B cell (primary cell): ENCODE data around the gene C20orf173. TPM values are rescaled to one million over a fixed set of nuclear protein-coding genes. Genes with fewer than 3 reads are reported as not detected.

ENCODE experiments used
- ATAC-seq: fragments of 200-7000 bp; cut with Tn5 transposase; one replicate; pipeline ENCODE4 v1.10.0; 2021; ENCODE audit warnings: low read depth, mild to moderate bottlenecking, moderate number of reproducible peaks, moderate library complexity
- CTCF ChIA-PET: fragments of 350-600 bp; sonication (Branson Sonifier 250); formaldehyde crosslinking; loops from one replicate; lab custom pipeline; 2021; ENCODE audit warnings: antibody characterized with exemption, inconsistent platforms; lab: Charles Lee
- POLR2A ChIA-PET: fragments of 350-600 bp; sonication (Branson Sonifier 250); formaldehyde crosslinking; loops from one replicate; lab custom pipeline; 2021; ENCODE audit warnings: antibody characterized with exemption; lab: Charles Lee
- DNase-seq: peaks from one replicate; pipeline ENCODE4 v3.0.0; 2013
- H2AFZ ChIP-seq: 2 replicates; pipeline ENCODE4 v1.6.1; 2012; ENCODE audit warnings: mild to moderate bottlenecking, low read depth, low read length; ENCODE audit not compliant: insufficient read depth, poor library complexity, severe bottlenecking
- H3K27ac ChIP-seq, 2 donors: 1 replicate in 1 of 2; 2 replicates in 1 of 2; pipeline ENCODE4 v1.5.1; 2012 to 2013; ENCODE audit warnings: low read length in 2 of 2, mild to moderate bottlenecking in 2 of 2, moderate library complexity in 1 of 2
- H3K27me3 ChIP-seq, 4 experiments: fragments of 200-600 bp in 1 of 4; sonication (generic) in 1 of 4; replicated peaks in 1 of 4; 1 replicate in 2 of 4; 2 replicates in 2 of 4; pipeline versions ENCODE4 v1.6.1 to v1.7.0; 2013 to 2016; ENCODE audit warnings: low read length in 3 of 4, mild to moderate bottlenecking in 2 of 4, mixed read lengths in 1 of 4, moderate library complexity in 1 of 4; ENCODE audit not compliant: insufficient read depth in 4 of 4, control insufficient read depth in 3 of 4; ENCODE audit errors: control extremely low read depth in 1 of 4
- H3K36me3 ChIP-seq, 2 experiments: replicated peaks in 1 of 2; 1 replicate in 1 of 2; 2 replicates in 1 of 2; pipeline versions ENCODE4 v1.6.1 to v1.7.1; 2013; ENCODE audit warnings: low read length in 1 of 2; ENCODE audit not compliant: insufficient read depth in 2 of 2, control insufficient read depth in 1 of 2; ENCODE audit errors: control extremely low read depth in 1 of 2, extremely low read depth in 1 of 2
- H3K4me1 ChIP-seq, 2 donors: fragments of 200-600 bp in 1 of 2; sonication (generic) in 1 of 2; 1 replicate in 1 of 2; 2 replicates in 1 of 2; pipeline versions ENCODE4 v1.5.1 to v1.6.1; 2013 to 2017; ENCODE audit warnings: low read length in 2 of 2; ENCODE audit not compliant: control insufficient read depth in 2 of 2, insufficient read depth in 2 of 2
- H3K4me2 ChIP-seq: replicated peaks from 2 replicates; pipeline ENCODE3; 2012; ENCODE audit warnings: mild to moderate bottlenecking, low read depth, low read length; ENCODE audit not compliant: poor library complexity, severe bottlenecking
- H3K4me3 ChIP-seq, 5 experiments: fragments of 200-600 bp in 1 of 5; sonication (generic) in 1 of 5; 1 replicate in 3 of 5; 2 replicates in 2 of 5; pipeline versions ENCODE4 v1.5.1 to v1.7.0; 2011 to 2016; ENCODE audit warnings: low read length in 4 of 5, mild to moderate bottlenecking in 4 of 5, low read depth in 2 of 5, control low read depth in 1 of 5, moderate library complexity in 1 of 5; ENCODE audit not compliant: insufficient read depth in 1 of 5; ENCODE audit errors: control extremely low read depth in 1 of 5, extremely low read depth in 1 of 5
- H3K79me2 ChIP-seq: fragments of 200-600 bp; sonication (generic); one replicate; pipeline ENCODE4 v1.6.0; 2016; ENCODE audit warnings: low read length; ENCODE audit not compliant: control insufficient read depth, insufficient read depth
- H3K9ac ChIP-seq: fragments of 200-600 bp; sonication (generic); 2 replicates; pipeline ENCODE4 v1.6.1; 2017; ENCODE audit warnings: mild to moderate bottlenecking, low read length, moderate library complexity
- H3K9me3 ChIP-seq, 3 donors: one replicate each; pipeline versions ENCODE4 v1.6.1 to v1.7.1; 2013; ENCODE audit warnings: low read length in 2 of 3; ENCODE audit not compliant: control insufficient read depth in 2 of 3, insufficient read depth in 1 of 3; ENCODE audit errors: control extremely low read depth in 1 of 3
- H4K20me1 ChIP-seq: 2 replicates; pipeline ENCODE4 v1.6.0; 2012; ENCODE audit warnings: mild to moderate bottlenecking, low read length; ENCODE audit not compliant: insufficient read depth, control insufficient read depth, poor library complexity, severe bottlenecking
- H3K27ac Mint-ChIP-seq: one replicate; pipeline ENCODE4 v1.8.0; 2021; ENCODE audit warnings: mixed read lengths
- H3K27me3 Mint-ChIP-seq: one replicate; pipeline ENCODE4 v1.8.0; 2021; ENCODE audit warnings: mixed read lengths
- H3K4me1 Mint-ChIP-seq: one replicate; pipeline ENCODE4 v1.8.0; 2021; ENCODE audit warnings: mixed read lengths
- H3K4me3 Mint-ChIP-seq: one replicate; pipeline ENCODE4 v1.8.0; 2021; ENCODE audit warnings: mixed read lengths
- H3K9me3 Mint-ChIP-seq: one replicate; pipeline ENCODE4 v1.8.0; 2022; ENCODE audit warnings: mixed read lengths; ENCODE audit not compliant: insufficient read depth
- EZH2 ChIP-seq: IDR thresholded peaks from 2 replicates; pipeline ENCODE4 v1.6.1; 2012; ENCODE audit warnings: borderline replicate concordance, low read depth, mild to moderate bottlenecking, moderate library complexity, low read length; ENCODE audit not compliant: insufficient read depth, poor library complexity, severe bottlenecking
- WGBS: methylation state at CpG from one replicate; pipeline ENCODE4 v1.1.5; 2013; ENCODE audit warnings: missing lambda C conversion rate; ENCODE audit not compliant: insufficient coverage; 5-methylcytosine and 5-hydroxymethylcytosine counted together
- intact Hi-C: fragments of 100-400 bp; cut with micrococcal nuclease; formaldehyde crosslinking; loops from one replicate; pipeline ENCODE4 v1.10.0; 2022
- polyA plus RNA-seq: library from polyadenylated mRNA; depleted of rRNA; stranded (reverse); fragments of >200 nt; gene quantifications from 2 replicates; pipeline ENCODE4 v1.2.3, GENCODE V29; 2012
- total RNA-seq, 2 donors: library from RNA; stranded (reverse); fragments of 120-200 nt in 1 of 2; gene quantifications; 1 replicate in 1 of 2; 2 replicates in 1 of 2; pipeline versions ENCODE4 v1.2.3 to v1.2.4, GENCODE V29; 2013 to 2022
- TF ChIP-seq, protein P1 (sequence below): fragments of 200-600 bp; IDR thresholded peaks from one replicate; pipeline ENCODE4 v1.8.0; 2022; ENCODE audit warnings: antibody characterized with exemption, mild to moderate bottlenecking

C20orf173 gene
- total and polyA plus RNA-seq, 2 donors (not counting 1 experiment from before 2014, with no cell fraction given) = not detected

DNA sequence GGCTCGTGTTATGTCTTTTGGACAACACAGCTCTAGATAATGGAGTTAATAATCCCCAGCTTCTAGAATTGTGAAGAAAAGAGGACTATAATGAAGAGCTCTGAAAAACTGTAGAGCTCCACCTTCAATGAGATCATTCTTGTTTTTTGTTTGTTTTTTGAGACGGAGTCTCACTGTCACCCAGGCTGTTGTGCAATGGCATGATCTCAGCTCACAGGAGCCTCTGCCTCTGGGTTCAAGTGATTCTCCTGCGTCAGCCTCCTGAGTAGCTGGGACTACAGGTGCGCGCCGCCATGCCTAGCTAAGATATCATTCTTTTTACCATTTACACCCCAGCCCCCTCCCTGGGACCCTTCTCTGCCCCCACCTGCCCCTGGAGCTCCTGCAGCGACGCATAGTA lies 49.0 kb upstream of the C20orf173 start:
- intact Hi-C loops = no loop called here
- Mint-ChIP-seq H3K27me3 (no peaks in the 10 kb centered on the region), H3K27ac (no peak overlapping the region), H3K9me3 (peaks cover 4% of the 10 kb centered on the region), H3K4me1 (no peaks in the 10 kb centered on the region), H3K4me3 (no peak overlapping the region)
- Histone ChIP-seq H3K9me3 (peaks cover 0 to 19% (median 7%) of the 10 kb centered on the region in 3 donors), H3K4me3 (no peak overlapping the region), H2AFZ (no peak overlapping the region), H3K79me2 (no peaks in the 10 kb centered on the region), H3K4me2 (no peak overlapping the region), H4K20me1 (no peaks in the 10 kb centered on the region), H3K4me1 (no peaks in the 10 kb centered on the region), H3K9ac (no peak overlapping the region), H3K36me3 (no peaks in the 10 kb centered on the region), H3K27me3 (peaks cover 0 to 10% (median 0%) of the 10 kb centered on the region in 4 experiments), H3K27ac (no peak overlapping the region)
- DNase-seq (no peak), ATAC-seq (no peak)
- ChIA-PET CTCF (interaction anchor here (1.2 to 1.6 kb wide), 2 partner anchors 40 to 115 kb away, joined by 3 to 4 read pairs; no protein-coding TSS in a partner anchor), POLR2A (no interaction called here)
- WGBS = 100% methylated on average over 5 of the region's 8 CpGs
- TF ChIP-seq, protein P1, sequence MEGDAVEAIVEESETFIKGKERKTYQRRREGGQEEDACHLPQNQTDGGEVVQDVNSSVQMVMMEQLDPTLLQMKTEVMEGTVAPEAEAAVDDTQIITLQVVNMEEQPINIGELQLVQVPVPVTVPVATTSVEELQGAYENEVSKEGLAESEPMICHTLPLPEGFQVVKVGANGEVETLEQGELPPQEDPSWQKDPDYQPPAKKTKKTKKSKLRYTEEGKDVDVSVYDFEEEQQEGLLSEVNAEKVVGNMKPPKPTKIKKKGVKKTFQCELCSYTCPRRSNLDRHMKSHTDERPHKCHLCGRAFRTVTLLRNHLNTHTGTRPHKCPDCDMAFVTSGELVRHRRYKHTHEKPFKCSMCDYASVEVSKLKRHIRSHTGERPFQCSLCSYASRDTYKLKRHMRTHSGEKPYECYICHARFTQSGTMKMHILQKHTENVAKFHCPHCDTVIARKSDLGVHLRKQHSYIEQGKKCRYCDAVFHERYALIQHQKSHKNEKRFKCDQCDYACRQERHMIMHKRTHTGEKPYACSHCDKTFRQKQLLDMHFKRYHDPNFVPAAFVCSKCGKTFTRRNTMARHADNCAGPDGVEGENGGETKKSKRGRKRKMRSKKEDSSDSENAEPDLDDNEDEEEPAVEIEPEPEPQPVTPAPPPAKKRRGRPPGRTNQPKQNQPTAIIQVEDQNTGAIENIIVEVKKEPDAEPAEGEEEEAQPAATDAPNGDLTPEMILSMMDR = no peak
- TF ChIP-seq EZH2 = no peak

DNA sequence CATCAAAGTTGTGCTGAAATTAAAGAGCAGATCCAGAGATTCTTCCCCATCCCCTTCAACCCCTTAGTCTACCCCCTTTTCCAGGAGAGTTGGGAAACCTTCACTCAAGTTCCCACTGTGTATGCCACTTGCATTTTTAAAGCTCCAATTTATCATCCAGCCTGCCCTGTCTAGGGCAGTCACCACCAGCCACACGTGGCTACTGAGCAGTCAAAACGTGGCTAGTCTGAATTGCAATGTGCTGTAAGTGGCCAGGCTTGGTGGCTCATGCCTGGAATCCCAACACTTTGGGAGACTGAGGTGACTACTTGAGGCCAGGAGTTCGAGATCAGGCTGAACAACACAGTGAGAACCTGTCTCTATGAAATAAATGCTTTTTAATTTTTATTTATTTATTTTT lies 47.4 kb upstream of the C20orf173 start:
- no peak overlapping the region for H3K4me3 ChIP-seq
- no peak overlapping the region for H3K27ac ChIP-seq
- Mint-ChIP-seq H3K27ac (no peak overlapping the region), H3K4me1 (no peaks in the 10 kb centered on the region), H3K27me3 (no peaks in the 10 kb centered on the region), H3K4me3 (no peak overlapping the region), H3K9me3 (peaks cover 8% of the 10 kb centered on the region)
- H3K4me2 ChIP-seq = no peak overlapping the region
- DNase-seq (no peak), ATAC-seq (no peak)
- no peak for TF ChIP-seq EZH2
- TF ChIP-seq, protein P1 = no peak
- intact Hi-C loops = no loop called here
- no peaks in the 10 kb centered on the region for H3K36me3 ChIP-seq
- WGBS = 65% methylated on average over 2 of the region's 3 CpGs
- no peak overlapping the region for H2AFZ ChIP-seq
- POLR2A ChIA-PET = no interaction called here
- H3K4me1 ChIP-seq = no peaks in the 10 kb centered on the region
- H3K9me3 ChIP-seq = peaks cover 0 to 20% (median 4%) of the 10 kb centered on the region in 3 donors
- H3K9ac ChIP-seq = no peak overlapping the region
- CTCF ChIA-PET = no interaction called here
- H4K20me1 ChIP-seq = no peaks in the 10 kb centered on the region
- peaks cover 0 to 9% (median 0%) of the 10 kb centered on the region in 4 experiments for H3K27me3 ChIP-seq
- H3K79me2 ChIP-seq = no peaks in the 10 kb centered on the region
